OCI-LY3 (cell line): ENCODE measurements around the gene KIF5C.

Experiments
- CTCF ChIP-seq: fragments of 200-600, 300-600 bp; sonication (generic); IDR thresholded peaks from 2 replicates; pipeline ENCODE4 v1.5.1; 2014; ENCODE audit warnings: antibody characterized with exemption, low read length, low read depth
- EZH2phosphoT487 ChIP-seq: fragments of 200-600 bp; shearing (Covaris generic); IDR thresholded peaks from 2 replicates; pipeline ENCODE4 v1.6.1; 2018; ENCODE audit warnings: antibody characterized with exemption, mixed run types, low read depth

DNA sequence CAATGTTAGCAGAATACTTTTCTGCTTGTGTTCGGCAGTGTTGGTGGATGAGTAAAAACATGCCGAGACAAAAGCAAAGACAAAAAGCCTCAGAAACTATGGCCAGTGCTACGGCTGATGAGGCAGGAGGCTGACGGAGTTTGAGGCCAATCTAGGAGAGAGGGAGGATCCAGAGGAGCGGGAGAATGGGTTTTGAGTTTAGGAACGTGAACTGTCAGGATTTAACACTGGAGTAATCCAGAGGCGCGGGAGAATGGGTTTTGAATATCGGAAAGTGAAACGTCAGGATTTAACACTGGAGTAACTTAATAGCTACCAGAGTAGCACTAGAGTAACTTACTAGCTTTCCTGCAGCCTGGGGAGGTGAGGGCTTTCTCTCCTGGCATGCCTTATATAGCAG lies 200.8 kb downstream of the KIF5C start:
- TF ChIP-seq CTCF (no peak), EZH2phosphoT487 (no peak)
